CD4-positive, alpha-beta T cell treated with Interleukin-17A for 4 hours (primary cell): ENCODE data around the gene MACROD1.

Experiments
- DNase-seq: peaks from one replicate; pipeline ENCODE4 v3.0.0-alpha.2; 2020; ENCODE audit warnings: mixed read lengths

MACROD1 gene

GRCh38 chr11:64128255-64129006, 37.5 kb downstream of the MACROD1 start:
- no peak for DNase-seq

GRCh38 chr11:64127267-64128072, 38.4 kb downstream of the MACROD1 start:
- no peak for DNase-seq

- DNase-seq: no peak
These were observed 39.1 kb downstream of the MACROD1 start for GRCh38 chr11:64126796-64127195.

- no peak for DNase-seq
These were observed 39.5 kb downstream of the MACROD1 start for GRCh38 chr11:64126371-64126770.

GRCh38 chr11:64125676-64126075, 40.2 kb downstream of the MACROD1 start:
- DNase-seq: no peak

- DNase-seq: no peak
These were observed 41.8 kb downstream of the MACROD1 start for GRCh38 chr11:64124147-64124546.

GRCh38 chr11:64123679-64124078, 42.2 kb downstream of the MACROD1 start:
- DNase-seq: no peak

- no peak for DNase-seq
These were observed 43.2 kb downstream of the MACROD1 start for GRCh38 chr11:64122411-64123410.

GRCh38 chr11:64121663-64122410, 44.1 kb downstream of the MACROD1 start:
- no peak for DNase-seq

GRCh38 chr11:64120951-64121569, 44.9 kb downstream of the MACROD1 start:
- no peak for DNase-seq

- DNase-seq: no peak
These were observed 46.2 kb downstream of the MACROD1 start for GRCh38 chr11:64119700-64120099.

- DNase-seq: no peak
These were observed 46.8 kb downstream of the MACROD1 start for GRCh38 chr11:64118876-64119665.

- no peak for DNase-seq
These were observed 48.0 kb downstream of the MACROD1 start for GRCh38 chr11:64117763-64118459.

- no peak for DNase-seq
These were observed 50.1 kb downstream of the MACROD1 start for GRCh38 chr11:64115531-64116522.

GRCh38 chr11:64114231-64114630, 51.7 kb downstream of the MACROD1 start:
- DNase-seq: no peak

GRCh38 chr11:64113462-64113780, 52.5 kb downstream of the MACROD1 start:
- no peak for DNase-seq

- DNase-seq: no peak
These were observed 53.0 kb downstream of the MACROD1 start for GRCh38 chr11:64112771-64113461.
